Esophagus muscularis mucosa (tissue), 3 donors: ENCODE data around the gene PTGES3.
"Not testable (repeated sequence)": the region's sequence is repeated elsewhere in the genome, so short reads cannot be mapped to it uniquely, and the experiment has no call there.

ENCODE experiments used
- POLR2AphosphoS5 ChIP-seq, 2 donors: sonication (generic); formaldehyde crosslinking; IDR thresholded peaks; one replicate each; pipeline ENCODE4 v1.6.1; 2017; ENCODE audit warnings: antibody characterized with exemption in 2 of 2
- TF ChIP-seq, protein P1 (sequence below), 3 experiments: fragments of 200-600 bp in 2 of 3; fragments of 450-650 bp in 1 of 3; sonication (generic) in 2 of 3; IDR thresholded peaks; one replicate each; pipeline ENCODE4 v1.5.1; 2017 to 2019; ENCODE audit warnings: antibody characterized with exemption in 3 of 3, mild to moderate bottlenecking in 2 of 3, moderate library complexity in 1 of 3

DNA sequence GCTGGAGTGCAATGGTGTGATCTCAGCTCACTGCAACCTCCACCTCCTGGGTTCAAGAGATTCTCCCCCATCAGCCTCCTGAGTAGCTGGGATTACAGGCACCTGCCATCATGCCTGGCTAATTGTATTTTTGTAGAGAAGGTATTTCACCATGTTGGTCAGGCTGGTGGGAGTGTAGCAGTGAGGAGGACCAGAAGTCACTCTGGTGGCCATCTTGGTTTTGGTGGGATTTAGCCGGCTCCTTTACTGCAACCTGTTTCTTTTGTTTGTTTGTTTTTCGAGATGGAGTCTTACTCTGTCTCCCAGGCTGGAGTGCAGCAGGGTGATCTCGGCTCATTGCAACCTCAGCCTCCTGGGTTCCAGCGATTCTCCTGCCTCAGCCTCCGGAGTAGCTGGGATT lies 16.4 kb upstream of the PTGES3 start:
- TF ChIP-seq POLR2AphosphoS5 (IDR thresholded peaks at IDR 0.05) = not testable (repeated sequence)
- TF ChIP-seq, protein P1, sequence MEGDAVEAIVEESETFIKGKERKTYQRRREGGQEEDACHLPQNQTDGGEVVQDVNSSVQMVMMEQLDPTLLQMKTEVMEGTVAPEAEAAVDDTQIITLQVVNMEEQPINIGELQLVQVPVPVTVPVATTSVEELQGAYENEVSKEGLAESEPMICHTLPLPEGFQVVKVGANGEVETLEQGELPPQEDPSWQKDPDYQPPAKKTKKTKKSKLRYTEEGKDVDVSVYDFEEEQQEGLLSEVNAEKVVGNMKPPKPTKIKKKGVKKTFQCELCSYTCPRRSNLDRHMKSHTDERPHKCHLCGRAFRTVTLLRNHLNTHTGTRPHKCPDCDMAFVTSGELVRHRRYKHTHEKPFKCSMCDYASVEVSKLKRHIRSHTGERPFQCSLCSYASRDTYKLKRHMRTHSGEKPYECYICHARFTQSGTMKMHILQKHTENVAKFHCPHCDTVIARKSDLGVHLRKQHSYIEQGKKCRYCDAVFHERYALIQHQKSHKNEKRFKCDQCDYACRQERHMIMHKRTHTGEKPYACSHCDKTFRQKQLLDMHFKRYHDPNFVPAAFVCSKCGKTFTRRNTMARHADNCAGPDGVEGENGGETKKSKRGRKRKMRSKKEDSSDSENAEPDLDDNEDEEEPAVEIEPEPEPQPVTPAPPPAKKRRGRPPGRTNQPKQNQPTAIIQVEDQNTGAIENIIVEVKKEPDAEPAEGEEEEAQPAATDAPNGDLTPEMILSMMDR (IDR thresholded peaks at IDR 0.05) = not testable (repeated sequence)
